HL-60/S4 treated with phorbol 12-myristate 13-acetate at 8.2 ng/mL for 4 days and 3 days (cell line): ENCODE results near the gene C1orf105.
"Not testable (repeated sequence)": the region's sequence is repeated elsewhere in the genome, so short reads cannot be mapped to it uniquely, and the experiment has no call there.

Experiments used
- in situ Hi-C: fragments of 300-500 bp; cut with MboI; formaldehyde crosslinking; loops from 2 replicates; pipeline ENCODE4 v1.15.0; 2022; ENCODE audit warnings: low sequenced_read_pairs

Gene C1orf105

GRCh38 chr1:172484252-172484651 lies 63.8 kb downstream of the C1orf105 start:
- in situ Hi-C loops: no loop called here

DNA sequence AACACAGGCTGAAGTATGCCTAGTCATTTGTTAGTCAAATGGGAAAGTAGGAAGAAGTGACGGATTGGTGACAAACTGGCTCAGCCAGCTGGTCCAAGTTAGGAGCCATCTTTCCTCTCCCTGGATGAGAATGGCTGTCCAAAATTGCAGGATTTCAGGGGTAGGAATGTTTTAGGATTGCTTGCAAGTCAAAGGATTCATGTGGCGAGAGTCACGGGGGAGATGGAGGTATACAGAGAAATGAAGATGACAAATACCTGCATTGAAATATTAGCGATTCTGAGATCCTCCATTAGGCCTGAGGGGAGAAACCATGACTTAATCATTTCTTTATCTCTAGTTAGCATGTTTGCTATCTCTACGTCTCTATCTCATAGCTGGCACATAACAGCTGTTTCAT lies 65.1 kb downstream of the C1orf105 start:
- in situ Hi-C loops: no loop called here

GRCh38 chr1:172486805-172487454 lies 66.4 kb downstream of the C1orf105 start:
- in situ Hi-C loops: no loop called here

- in situ Hi-C loops: no loop called here
These were observed 67.1 kb downstream of the C1orf105 start for GRCh38 chr1:172487550-172487949.

- in situ Hi-C loops: no loop called here
These were observed 67.9 kb downstream of the C1orf105 start for GRCh38 chr1:172488393-172488792.

DNA sequence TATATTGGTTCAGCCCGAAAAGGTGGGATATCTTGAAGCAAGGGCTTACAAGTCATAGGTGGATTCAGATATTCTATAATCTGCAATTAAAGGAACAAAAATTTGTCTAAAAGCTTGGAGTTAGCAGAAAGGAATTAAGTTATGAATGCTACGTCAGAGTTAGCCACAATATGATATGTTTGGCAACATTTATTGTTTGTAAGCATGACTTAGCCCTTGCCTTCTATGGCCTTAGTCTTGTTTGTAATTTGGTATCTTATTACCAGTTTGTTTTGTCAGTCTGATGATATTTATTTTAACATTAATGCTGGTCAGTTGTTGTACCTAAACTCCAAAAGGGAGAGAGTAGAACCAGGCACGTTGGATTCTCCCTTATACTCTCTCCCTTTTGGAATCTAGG lies 69.4 kb downstream of the C1orf105 start:
- in situ Hi-C loops: no loop called here

DNA sequence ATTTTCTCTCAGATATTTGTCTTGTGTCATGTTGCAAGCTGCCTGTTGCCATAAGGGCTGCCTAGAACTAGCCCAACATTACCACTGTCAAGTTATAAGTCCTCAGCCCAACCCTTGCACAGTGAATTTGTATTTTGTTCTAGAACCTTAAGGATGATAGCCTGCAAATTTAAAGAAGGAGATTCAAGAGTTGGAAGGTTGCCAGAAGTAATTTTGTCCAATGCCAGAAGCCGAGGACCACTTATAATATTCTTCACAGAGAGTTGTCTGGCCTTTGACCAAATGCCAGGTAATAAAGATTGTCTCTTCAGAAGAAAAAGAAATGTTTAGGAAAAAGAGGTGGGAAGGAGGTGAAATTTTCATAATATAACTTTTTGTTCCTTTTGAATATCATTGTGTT lies 71.9 kb downstream of the C1orf105 start:
- in situ Hi-C loops: no loop called here

GRCh38 chr1:172494166-172494565 lies 73.7 kb downstream of the C1orf105 start:
- in situ Hi-C loops: no loop called here

GRCh38 chr1:172496127-172496526 lies 75.6 kb downstream of the C1orf105 start:
- in situ Hi-C loops: not testable (repeated sequence)

DNA sequence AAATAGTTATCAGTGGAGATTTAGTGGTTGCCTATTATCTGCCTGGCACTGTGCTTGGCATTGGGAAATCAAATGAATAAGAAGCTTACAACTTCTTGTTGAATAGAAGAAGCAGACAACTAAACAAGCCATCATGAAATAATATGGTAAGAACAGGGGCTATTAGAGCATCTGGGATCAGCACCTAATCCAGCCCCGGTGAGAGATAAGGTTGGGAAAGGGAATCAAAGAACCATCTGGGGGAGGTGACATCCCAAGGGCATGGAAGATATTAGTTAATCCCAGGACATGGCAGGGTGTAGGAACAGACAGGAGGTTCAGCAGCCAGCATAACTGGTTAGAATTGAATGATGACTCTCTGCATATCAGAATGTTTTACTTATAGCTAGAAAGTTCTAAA lies 76.2 kb downstream of the C1orf105 start:
- in situ Hi-C loops: no loop called here

DNA sequence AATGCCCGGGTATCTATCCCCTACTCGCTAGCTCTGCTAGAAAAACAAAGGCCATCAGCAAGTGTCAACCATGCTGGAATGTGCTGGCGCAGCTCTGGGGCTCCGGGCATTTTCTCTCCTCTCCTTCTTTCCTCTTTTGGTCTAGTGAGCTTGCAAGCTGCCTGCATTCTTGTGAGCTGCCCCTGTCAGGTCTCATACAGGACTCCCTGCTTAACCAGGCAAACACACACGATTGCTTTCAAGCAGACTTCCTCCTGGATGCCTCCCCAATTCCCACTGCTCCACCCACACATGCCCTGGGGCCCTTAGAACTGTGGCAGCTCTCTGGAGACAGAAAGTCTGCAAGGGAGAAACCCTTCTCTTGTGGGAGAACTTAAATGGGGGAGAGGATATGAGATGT lies 76.7 kb downstream of the C1orf105 start:
- in situ Hi-C loops: no loop called here

DNA sequence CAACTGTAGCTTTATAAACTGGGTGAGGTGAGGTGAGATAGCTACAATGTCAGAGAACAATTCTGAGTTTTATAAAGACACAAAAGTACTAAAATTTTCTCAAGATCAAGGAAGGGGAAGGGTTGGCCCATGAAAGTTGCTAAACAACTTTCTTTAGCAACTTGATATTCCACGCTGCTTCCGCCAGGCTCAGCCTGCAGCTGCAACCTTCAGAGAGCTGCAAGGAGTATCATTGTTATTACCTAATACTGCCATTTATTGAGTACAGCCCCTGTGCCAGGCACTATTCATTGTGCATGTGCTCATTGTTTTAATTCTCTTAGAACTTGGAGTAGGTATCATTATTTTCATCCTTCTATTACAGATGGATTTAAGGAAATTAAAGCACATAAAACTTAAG lies 78.4 kb downstream of the C1orf105 start:
- in situ Hi-C loops: no loop called here

GRCh38 chr1:172499636-172500141 lies 79.2 kb downstream of the C1orf105 start:
- in situ Hi-C loops: no loop called here

GRCh38 chr1:172500207-172500606 lies 79.7 kb downstream of the C1orf105 start:
- in situ Hi-C loops: no loop called here

- in situ Hi-C loops: no loop called here
These were observed 87.3 kb downstream of the C1orf105 start for GRCh38 chr1:172507741-172508140.

DNA sequence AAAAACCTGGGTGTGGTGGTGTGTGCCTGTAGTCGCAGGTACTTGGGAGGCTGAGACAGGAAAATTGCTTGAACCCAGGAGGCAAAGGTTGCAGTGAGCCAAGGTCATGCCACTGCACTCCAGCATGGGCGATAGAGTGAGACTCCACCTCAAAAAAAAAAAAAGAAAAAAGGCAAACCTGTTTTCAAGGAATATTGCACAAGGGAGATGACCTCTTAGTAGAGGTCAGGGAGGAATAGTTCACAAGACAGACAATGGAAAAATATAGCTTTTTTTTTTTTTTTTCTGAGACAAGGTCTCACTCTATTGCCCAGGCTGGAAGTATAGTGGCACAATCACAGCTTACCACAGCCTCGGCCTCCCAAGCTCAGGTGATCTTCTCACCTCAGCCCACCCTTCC lies 90.0 kb downstream of the C1orf105 start:
- in situ Hi-C loops: no loop called here

DNA sequence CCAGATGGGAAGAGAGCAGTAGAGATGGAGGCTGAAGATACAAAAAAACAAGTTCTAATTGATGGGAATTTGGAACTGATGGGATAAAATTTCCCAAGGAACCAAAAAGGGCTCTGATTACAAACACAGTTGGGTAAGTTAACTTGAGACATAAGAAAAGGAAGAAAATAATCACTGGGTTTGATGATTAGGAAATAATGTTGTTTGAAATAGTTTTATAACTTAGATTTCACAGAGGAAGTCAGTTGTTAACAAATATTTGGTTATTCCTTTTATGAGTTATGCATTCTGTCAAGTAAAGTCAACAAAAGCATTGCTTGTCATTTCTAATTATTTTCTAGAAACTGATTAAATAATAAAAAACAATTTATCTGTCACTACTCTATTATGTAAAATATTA lies 92.1 kb downstream of the C1orf105 start:
- in situ Hi-C loops: no loop called here

GRCh38 chr1:172513479-172513878 lies 93.0 kb downstream of the C1orf105 start:
- in situ Hi-C loops: no loop called here

DNA sequence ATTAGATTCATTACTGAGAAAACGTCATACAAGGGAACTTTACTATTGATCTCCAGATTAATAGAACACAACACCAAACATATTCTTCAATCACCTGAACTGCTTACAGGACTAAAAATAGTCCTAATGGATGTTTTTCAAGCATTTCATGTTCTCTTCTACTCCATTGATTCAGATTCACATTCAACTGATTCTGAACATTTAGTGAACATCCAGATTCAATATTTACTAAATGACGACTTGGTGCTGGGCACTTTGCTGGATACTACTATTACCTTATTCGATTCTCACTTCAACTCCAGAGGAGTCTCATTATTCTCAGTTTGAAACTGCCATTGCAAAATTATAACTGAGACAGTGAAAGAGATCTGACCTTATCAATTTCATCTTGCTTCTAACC lies 93.6 kb downstream of the C1orf105 start:
- in situ Hi-C loops: no loop called here

- in situ Hi-C loops: no loop called here
These were observed 95.0 kb downstream of the C1orf105 start for GRCh38 chr1:172515436-172515835.

DNA sequence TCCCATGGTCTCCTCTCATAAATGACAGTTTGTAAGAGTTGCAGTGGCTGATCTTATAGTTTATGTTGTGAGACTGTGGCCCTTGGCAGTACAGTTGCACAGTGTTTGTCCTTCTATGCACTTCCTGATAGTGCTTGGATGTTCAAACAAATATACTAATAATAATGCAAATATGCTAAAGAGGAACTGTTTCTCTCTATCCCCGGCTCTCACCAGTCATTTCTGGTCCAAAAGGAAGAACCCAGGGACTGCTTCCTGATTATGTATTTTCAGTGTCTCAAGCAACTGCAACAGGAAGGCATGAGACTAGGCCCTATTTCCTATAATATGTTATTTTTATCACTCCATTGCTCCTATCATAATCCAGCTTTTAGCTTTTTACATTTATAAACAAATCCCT lies 95.4 kb downstream of the C1orf105 start:
- in situ Hi-C loops: no loop called here

- in situ Hi-C loops: no loop called here
These were observed 96.6 kb downstream of the C1orf105 start for GRCh38 chr1:172517081-172517480.

DNA sequence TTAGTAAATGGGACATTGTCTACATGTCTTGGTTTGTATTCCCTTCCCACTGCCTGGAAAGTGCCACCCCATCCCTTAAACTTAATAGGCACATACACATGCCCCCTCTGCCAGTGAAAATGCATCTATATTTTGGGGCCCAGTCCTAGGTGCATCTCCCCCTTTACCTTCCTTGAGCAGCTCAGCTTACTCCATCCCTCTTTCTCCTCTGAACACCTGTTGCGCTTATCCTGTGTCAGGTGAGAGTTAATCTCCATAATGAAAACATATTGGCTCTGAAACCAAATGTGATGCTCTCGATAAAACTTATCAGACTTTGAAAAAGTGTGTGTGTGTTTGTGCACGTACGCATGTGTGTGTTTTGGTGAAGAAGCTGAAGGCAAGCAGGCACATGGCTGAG lies 97.1 kb downstream of the C1orf105 start:
- in situ Hi-C loops: no loop called here
